ENCODE measurements around the gene TMEM192.

DNA sequence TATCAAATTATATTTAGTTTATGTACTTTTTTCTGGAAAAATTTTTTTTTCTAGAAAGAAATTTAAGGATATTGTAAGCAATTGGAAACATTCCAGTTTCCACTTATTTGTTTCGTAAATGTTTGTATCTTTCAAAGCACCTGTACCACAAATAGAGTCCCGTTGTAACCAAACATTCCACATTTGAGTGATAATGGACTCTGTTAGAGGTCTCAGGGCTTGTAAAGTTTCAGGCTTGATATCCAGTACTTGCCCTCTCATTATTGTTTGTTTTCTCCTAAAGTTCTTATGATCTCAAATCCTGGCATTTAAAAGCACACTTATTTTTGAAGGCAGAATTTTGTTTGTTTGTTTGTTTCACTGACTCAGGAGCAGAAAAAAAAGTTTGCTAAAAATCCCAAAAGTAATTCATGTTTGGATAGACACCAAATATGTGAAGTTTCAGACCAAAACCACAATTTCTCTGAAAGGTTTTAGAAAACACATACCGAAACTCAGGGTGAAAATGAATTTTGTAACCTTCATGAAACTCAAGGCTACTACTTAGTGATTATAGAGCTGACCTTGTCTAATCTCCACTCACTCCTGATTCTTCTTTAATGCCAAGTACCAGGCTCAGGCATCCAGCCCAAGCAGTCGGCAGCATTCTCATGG is 5.7 kb upstream of the TMEM192 start:
- TF ChIP-seq, protein P1, sequence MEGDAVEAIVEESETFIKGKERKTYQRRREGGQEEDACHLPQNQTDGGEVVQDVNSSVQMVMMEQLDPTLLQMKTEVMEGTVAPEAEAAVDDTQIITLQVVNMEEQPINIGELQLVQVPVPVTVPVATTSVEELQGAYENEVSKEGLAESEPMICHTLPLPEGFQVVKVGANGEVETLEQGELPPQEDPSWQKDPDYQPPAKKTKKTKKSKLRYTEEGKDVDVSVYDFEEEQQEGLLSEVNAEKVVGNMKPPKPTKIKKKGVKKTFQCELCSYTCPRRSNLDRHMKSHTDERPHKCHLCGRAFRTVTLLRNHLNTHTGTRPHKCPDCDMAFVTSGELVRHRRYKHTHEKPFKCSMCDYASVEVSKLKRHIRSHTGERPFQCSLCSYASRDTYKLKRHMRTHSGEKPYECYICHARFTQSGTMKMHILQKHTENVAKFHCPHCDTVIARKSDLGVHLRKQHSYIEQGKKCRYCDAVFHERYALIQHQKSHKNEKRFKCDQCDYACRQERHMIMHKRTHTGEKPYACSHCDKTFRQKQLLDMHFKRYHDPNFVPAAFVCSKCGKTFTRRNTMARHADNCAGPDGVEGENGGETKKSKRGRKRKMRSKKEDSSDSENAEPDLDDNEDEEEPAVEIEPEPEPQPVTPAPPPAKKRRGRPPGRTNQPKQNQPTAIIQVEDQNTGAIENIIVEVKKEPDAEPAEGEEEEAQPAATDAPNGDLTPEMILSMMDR (IDR thresholded peaks at IDR 0.05; ENCODE audit: borderline replicate concordance, extremely low read depth, low read length, poor library complexity, severe bottlenecking): no peak
- TF ChIP-seq EZH2 (IDR thresholded peaks at IDR 0.05; ENCODE audit: borderline replicate concordance, low read depth, low read length, severe bottlenecking): no peak
